ENCODE measurements around the gene LBHD2. TPM values are rescaled to one million over a fixed set of nuclear protein-coding genes. Genes with fewer than 3 reads are reported as not detected.

LBHD2 gene
- total and polyA plus RNA-seq, 10 of the 15 experiments (the other 5 are each of a cell fraction or from before 2014, with no cell fraction given): not detected

- no peak within 1 kb of the TSS for H2AFZ ChIP-seq (ENCODE audit: control insufficient read depth, low read depth, low read length)
- no TSS peak for BruUV-seq (replicated peaks)
- H3K79me2 ChIP-seq (ENCODE audit: control insufficient read depth, insufficient read depth, low read length): no peaks in the 10 kb centered on the region
- no peak within 1 kb of the TSS for H3K27ac ChIP-seq (ENCODE audit: control insufficient read depth, insufficient read depth)
- H3K4me1 ChIP-seq (ENCODE audit: control insufficient read depth, insufficient read depth, low read length): peaks cover 13% of the 10 kb centered on the region
- no peak within 1 kb of the TSS for H3K9ac ChIP-seq (ENCODE audit: control insufficient read depth, insufficient read depth, low read length)
- no peak within 1 kb of the TSS; the same call in 1 of the 2 replicates for H3K4me2 ChIP-seq (ENCODE audit: control insufficient read depth, insufficient read depth)
- H4K20me1 ChIP-seq (ENCODE audit: control insufficient read depth, insufficient read depth): no peaks in the 10 kb centered on the region
- no peak for FAIRE-seq
- no peaks in the 10 kb centered on the region for H3K27me3 ChIP-seq (replicated peaks in 1 of 2; ENCODE audit: control insufficient read depth in 2 of 2, insufficient read depth in 2 of 2, low read length in 1 of 2)
- H3K4me3 ChIP-seq: no peak within 1 kb of the TSS
- H3K36me3 ChIP-seq (ENCODE audit: control insufficient read depth in 2 of 2, insufficient read depth in 2 of 2, low read length in 1 of 2): no peaks in the 10 kb centered on the region
- in situ Hi-C loops (cut with MboI): no loop called here
- no peaks in the 10 kb centered on the region for H3K9me3 ChIP-seq (replicated peaks; ENCODE audit: control insufficient read depth, insufficient read depth, low read length)
- ChIA-PET RAD21 (ENCODE audit: unreplicated experiment) (interaction anchor here (0.7 to 2.7 kb wide), 2 partner anchors 11 to 12 kb away, joined by 3 to 17 read pairs; no protein-coding TSS in a partner anchor), POLR2A (no interaction called here), CTCF (interaction anchor here (0.8 to 3.2 kb wide), 4 partner anchors 11 to 46 kb away, joined by 3 to 37 read pairs (median 6); no protein-coding TSS in a partner anchor), SMC1A (ENCODE audit: uncharacterized antibody, unreplicated experiment) (interaction anchor here (2.0 to 2.4 kb wide), 2 partner anchors 11 to 400 kb away, joined by 8 to 13 read pairs; no protein-coding TSS in a partner anchor)
- 58% methylated on average over 23 of the region's 23 CpGs for WGBS (ENCODE audit: insufficient coverage, insufficient replicate concordance, low lambda C conversion rate, missing lambda C conversion rate)
- intact Hi-C loops (cut with micrococcal nuclease; ENCODE audit: unreplicated experiment): no loop called here
- no peak for DNase-seq (ENCODE audit: low read depth, low spot score)
- ATAC-seq: no peak
- TF ChIP-seq POLR2AphosphoS5 (IDR thresholded peaks at IDR 0.05; ENCODE audit: low read length) (no peak), SPI1 (IDR thresholded peaks at IDR 0.05; ENCODE audit: borderline replicate concordance, insufficient read depth, low read depth, low read length) (peak; percentile 30; the same call in 1 of the 2 replicates)
Measured at GRCh38 chr14:103094406-103095209, 10.6 kb downstream of the LBHD2 start, which contains the start of gene EXOC3L4. Gene EXOC3L4 (plus strand): TSS chr14:103094725. CDS start chr14:103100220, 5,495 bp downstream.

- H3K36me3 ChIP-seq (ENCODE audit: control insufficient read depth in 2 of 2, insufficient read depth in 2 of 2, low read length in 1 of 2): no peaks in the 10 kb centered on the region
- H3K27ac ChIP-seq (ENCODE audit: control insufficient read depth, insufficient read depth): no peak overlapping the region
- ChIA-PET POLR2A (interaction anchor here (1.2 kb wide), 1 partner anchor 38 kb away, joined by 3 read pairs; no protein-coding TSS in a partner anchor), RAD21 (ENCODE audit: unreplicated experiment) (interaction anchor here (1.3 to 2.7 kb wide), 2 partner anchors 10 to 401 kb away, joined by 5 to 17 read pairs; no protein-coding TSS in a partner anchor), SMC1A (ENCODE audit: uncharacterized antibody, unreplicated experiment) (interaction anchor here (0.9 to 2.4 kb wide), 4 partner anchors 10 to 401 kb away, joined by 4 to 13 read pairs (median 6); no protein-coding TSS in a partner anchor), CTCF (interaction anchor here (0.8 to 3.2 kb wide), 6 partner anchors 10 to 89 kb away, joined by 3 to 37 read pairs (median 3); no protein-coding TSS in a partner anchor)
- no peak overlapping the region for H2AFZ ChIP-seq (ENCODE audit: control insufficient read depth, low read depth, low read length)
- no peak overlapping the region for H3K4me2 ChIP-seq (ENCODE audit: control insufficient read depth, insufficient read depth)
- no TSS peak for BruUV-seq (replicated peaks)
- DNase-seq (ENCODE audit: low read depth, low spot score) (no peak), ATAC-seq (no peak), FAIRE-seq (no peak)
- no peak overlapping the region for H3K4me3 ChIP-seq
- H3K79me2 ChIP-seq (ENCODE audit: control insufficient read depth, insufficient read depth, low read length): no peaks in the 10 kb centered on the region
- peaks cover 17% of the 10 kb centered on the region for H3K4me1 ChIP-seq (ENCODE audit: control insufficient read depth, insufficient read depth, low read length)
- H3K9ac ChIP-seq (ENCODE audit: control insufficient read depth, insufficient read depth, low read length): no peak overlapping the region
- H3K9me3 ChIP-seq (replicated peaks; ENCODE audit: control insufficient read depth, insufficient read depth, low read length): no peaks in the 10 kb centered on the region
- WGBS (ENCODE audit: insufficient coverage, insufficient replicate concordance, low lambda C conversion rate, missing lambda C conversion rate): 87% methylated on average over 11 of the region's 11 CpGs
- intact Hi-C loops (cut with micrococcal nuclease; ENCODE audit: unreplicated experiment) (no loop called here), in situ Hi-C loops (cut with MboI) (no loop called here)
- H4K20me1 ChIP-seq (ENCODE audit: control insufficient read depth, insufficient read depth): no peaks in the 10 kb centered on the region
- H3K27me3 ChIP-seq (replicated peaks in 1 of 2; ENCODE audit: control insufficient read depth in 2 of 2, insufficient read depth in 2 of 2, low read length in 1 of 2): no peaks in the 10 kb centered on the region
- no peak for TF ChIP-seq NR2C1 (IDR thresholded peaks at IDR 0.05)
- no peak for TF ChIP-seq GATAD2B (conservative IDR thresholded peaks at IDR 0.05; ENCODE audit: low read depth)
- TF ChIP-seq ZBTB33 (IDR thresholded peaks at IDR 0.05): no peak
- TF ChIP-seq ASH2L (IDR thresholded peaks at IDR 0.05; ENCODE audit: borderline replicate concordance, low read depth): no peak
- TF ChIP-seq IRF4 (IDR thresholded peaks at IDR 0.05; ENCODE audit: low read depth, low read length): no peak
- no peak for TF ChIP-seq ZSCAN29 (IDR thresholded peaks at IDR 0.05)
- TF ChIP-seq ZBTB4 (CRISPR knock-in tag; IDR thresholded peaks at IDR 0.05): no peak
Measured at GRCh38 chr14:103095210-103095778, 11.3 kb downstream of the LBHD2 start.
